Fibroblast of lung (primary cell): ENCODE results near the gene RPL28.

Experiments
- CTCF ChIP-seq, 2 donors: IDR thresholded peaks in 1 of 2; conservative IDR thresholded peaks in 1 of 2; 1 replicate in 1 of 2; 2 replicates in 1 of 2; pipeline ENCODE4 v1.5.1; 2011 to 2012; ENCODE audit warnings: low read length in 2 of 2, control low read depth in 1 of 2, inconsistent platforms in 1 of 2, low read depth in 1 of 2, mild to moderate bottlenecking in 1 of 2
- EZH2 ChIP-seq: IDR thresholded peaks from 2 replicates; pipeline ENCODE4 v1.5.1; 2012; ENCODE audit warnings: low read length, control low read depth, mild to moderate bottlenecking; ENCODE audit errors: missing control alignments

- TF ChIP-seq CTCF (conservative IDR thresholded peaks at IDR 0.05 in 1 of 2, IDR thresholded peaks at IDR 0.05 in 1 of 2; ENCODE audit: low read depth in 1 of 2, low read length in 2 of 2), result no peak
- peak; percentile 97 for TF ChIP-seq EZH2
These were observed 57.5 kb downstream of the RPL28 start, which contains the start of gene SHISA7 for GRCh38 chr19:55443045-55443823.
